HG03039 (cell line): Measurements from ENCODE around the gene SRGAP3.

Experiments used
- ATAC-seq: cut with Tn5 transposase; IDR thresholded peaks from one replicate; pipeline ENCODE4 v1.9.1; 2021; ENCODE audit warnings: mild to moderate bottlenecking, moderate library complexity; ENCODE audit not compliant: unreplicated experiment

Gene SRGAP3

GRCh38 chr3:8976540-8977182, 272.8 kb downstream of the SRGAP3 start:
- no peak for ATAC-seq

DNA sequence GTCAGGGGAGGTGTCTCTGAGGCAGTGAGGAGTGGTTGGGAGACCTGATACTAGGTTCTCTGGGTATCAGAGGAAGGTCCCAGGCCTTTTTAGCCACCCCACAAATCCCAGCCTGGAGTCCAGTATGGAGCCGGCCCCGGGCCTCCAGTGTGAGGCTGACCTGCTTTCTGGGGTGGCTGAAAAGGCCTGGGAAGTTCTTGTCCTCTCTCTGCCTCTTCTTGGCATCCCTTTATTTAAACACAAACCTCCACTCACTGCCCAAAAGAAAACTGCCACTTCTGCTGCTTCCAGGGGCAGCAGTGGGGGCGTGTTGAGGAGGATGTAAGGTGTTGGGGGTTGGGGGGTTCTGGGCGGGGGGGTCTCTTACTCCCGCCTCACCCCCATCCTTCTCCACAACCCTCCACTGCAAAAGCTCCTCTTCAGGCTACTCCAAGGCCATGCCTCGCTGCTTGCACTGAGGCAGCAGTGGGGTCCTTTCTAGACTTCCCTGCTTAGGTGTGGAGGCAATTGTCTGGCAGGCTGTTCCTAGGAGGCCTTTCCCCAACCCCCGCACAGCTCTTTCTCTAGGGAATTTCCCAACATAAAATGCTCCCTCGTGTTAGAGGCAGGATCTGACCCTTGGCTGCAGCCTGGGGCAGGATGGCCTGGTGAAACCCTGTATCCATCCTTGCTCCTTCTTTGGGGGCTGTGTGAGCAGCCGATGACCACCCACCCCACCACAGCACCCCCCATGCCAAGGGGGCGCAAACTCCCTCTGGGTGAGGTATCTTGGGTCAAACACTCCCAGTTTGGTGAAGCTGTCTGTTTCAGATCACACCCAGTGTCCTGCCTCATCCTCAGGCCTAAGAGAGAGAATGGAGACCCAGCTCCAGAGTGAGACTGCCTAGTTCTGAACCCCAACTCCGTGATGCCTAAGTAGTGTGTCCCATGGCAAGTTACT, 274.1 kb downstream of the SRGAP3 start:
- no peak for ATAC-seq

- no peak for ATAC-seq
Observed at GRCh38 chr3:8974458-8974857, 275.0 kb downstream of the SRGAP3 start.

DNA sequence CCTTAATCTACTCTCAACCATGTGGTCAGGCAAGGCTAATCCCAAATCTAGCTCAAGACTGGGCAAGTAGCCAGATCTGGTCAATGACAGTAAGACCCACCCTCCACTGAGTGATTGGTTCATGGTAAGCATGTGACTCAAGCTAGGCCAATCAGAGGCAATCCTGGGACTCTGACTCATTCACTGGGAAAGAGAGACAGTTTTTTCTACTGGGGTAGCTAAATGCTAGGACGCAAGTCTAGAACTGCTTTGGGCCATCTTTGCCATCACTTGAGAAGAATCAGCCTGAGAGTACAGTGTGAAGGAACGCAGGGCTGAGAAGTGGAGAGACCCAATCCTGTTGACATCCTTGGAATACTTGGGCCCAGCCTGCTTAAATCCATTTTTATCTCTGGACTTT, 276.8 kb downstream of the SRGAP3 start:
- no peak for ATAC-seq

DNA sequence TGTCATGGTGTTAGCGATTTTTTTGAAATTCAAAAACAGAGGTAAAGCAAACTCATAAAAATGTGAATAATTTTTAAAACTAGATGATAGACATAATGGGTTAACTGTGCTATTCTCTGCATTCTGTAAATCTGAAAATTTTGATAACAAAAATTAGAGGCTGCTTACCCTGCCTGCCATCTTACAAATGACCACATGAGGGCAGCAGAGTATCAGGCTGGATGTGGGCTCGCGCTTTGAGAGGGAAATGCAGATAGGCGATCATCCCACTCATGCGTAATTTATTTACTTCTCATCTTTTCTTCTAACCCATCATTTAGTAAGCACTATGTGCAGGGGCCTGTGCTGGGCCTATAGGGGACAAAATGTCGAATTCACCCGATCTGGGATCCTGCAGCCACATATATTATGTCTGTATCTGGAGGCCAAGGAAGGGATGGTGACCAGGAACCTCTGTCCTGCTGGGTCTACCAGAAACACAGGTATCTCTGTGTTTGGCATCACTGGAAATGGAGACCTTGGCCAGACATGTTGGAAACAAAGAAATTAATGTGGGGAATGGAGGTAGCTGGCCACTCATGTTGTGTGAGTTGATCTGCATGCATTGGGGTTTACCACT, 278.4 kb downstream of the SRGAP3 start:
- ATAC-seq = no peak

- no peak for ATAC-seq
Observed at GRCh38 chr3:8969241-8969640, 280.2 kb downstream of the SRGAP3 start.

DNA sequence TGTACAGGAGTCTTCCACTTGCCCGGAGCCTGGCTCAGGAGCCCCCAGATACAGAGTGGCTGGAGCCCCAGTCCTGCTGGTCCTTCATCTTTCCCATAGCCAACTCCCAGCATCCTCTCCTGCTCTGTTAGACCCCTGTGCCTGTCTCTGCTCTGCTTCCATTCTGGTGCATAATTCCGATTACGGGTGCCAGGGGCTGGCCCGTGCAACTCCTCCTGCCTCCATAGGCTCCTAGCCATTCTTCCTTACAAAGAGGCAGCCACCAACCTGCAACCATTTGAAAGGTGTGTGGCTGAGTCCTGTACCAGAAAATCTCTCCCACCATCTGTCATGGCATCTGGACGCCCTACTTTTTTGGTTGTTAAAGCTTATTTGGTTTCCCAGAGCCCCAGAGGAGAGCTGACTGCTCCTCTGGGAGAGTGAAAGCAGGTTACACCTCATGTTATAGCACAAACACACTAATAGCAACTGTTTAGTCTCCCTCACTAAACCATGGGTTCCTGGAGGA, 281.0 kb downstream of the SRGAP3 start:
- no peak for ATAC-seq

- no peak for ATAC-seq
Observed at GRCh38 chr3:8967553-8967952, 281.9 kb downstream of the SRGAP3 start.

GRCh38 chr3:8966820-8967348, 282.6 kb downstream of the SRGAP3 start:
- ATAC-seq = no peak

DNA sequence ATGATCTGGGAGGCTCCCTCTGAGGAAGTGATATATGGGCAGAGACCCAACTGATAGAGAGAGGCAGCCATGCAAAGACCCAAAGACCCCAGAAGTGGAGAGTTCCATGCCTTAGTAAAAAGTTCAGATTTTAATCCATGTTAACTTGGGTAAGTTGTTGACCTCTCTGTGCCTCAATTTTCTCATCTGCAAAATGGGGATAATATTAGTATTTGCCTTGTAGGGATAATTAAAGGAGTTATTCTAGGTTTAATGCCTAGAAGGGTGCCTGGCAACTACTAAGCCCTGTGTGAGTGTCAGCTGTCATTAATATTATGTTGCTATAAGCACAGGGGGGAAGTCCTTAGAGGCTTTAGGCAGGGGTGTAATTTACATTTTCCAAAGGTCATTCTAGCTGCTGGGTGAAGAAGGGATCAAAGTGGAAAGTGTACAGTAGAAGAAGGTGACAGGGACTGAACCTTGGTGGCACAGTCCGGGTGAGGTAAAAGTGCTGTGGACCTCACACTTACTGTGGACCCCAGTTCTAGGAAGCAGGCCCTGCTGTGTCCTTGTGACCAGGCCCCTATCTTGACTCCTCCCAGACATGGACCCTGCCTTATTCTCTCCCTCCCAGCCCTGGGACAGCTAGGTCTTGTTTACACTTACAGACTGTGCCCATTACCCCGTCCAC, 283.2 kb downstream of the SRGAP3 start:
- ATAC-seq = no peak

DNA sequence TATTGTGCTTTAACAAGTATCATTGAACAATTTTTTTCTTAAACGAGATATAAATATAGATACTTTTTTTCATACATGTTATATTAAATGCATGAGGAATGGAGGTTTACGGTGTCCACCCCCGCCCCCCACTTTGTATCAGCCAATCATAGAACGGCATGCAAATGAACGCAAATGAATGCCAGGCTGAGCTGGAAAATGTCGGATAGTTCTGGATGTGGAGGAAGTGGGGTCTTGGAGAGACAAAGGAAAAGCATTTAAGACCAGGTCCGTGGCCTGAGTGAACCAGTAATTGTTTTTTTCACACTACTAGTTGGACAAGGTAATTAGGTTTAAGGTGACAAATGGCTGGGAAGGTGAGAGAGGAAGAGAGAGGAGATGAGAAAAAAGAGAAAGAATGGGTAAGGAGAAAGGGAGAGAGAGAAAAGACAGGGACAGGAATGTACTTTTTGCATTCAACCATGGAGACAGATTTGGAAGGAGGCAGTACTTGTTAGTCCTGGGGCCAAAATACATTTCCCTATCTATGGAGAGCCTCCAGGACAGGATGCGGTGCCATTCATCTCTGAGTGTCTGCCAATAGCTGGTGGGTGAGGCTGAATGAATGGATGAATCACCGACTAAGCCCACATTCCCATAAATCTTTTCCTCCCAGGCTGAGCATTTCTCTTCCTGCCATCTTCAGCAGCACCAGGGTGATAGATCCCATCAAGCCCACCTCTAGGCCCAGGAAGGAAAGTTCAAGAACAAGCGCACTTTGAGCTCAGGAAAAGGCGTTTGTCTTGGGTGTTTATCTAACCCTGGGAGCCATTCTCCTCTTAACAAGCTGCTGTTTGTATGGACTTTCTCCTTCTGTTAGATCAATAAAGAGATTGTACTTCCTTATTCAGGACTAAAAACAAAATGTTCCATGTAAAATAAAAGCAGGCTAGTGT, 284.7 kb downstream of the SRGAP3 start:
- no peak for ATAC-seq

GRCh38 chr3:8963137-8963853, 286.2 kb downstream of the SRGAP3 start, which contains the start of gene RAD18:
Gene RAD18 (minus strand): TSS chr3:8963472. CDS start chr3:8963385, 87 bp downstream.
- peak; percentile 93 for ATAC-seq

- ATAC-seq = no peak
Observed at GRCh38 chr3:8962226-8962861, 287.1 kb downstream of the SRGAP3 start.

DNA sequence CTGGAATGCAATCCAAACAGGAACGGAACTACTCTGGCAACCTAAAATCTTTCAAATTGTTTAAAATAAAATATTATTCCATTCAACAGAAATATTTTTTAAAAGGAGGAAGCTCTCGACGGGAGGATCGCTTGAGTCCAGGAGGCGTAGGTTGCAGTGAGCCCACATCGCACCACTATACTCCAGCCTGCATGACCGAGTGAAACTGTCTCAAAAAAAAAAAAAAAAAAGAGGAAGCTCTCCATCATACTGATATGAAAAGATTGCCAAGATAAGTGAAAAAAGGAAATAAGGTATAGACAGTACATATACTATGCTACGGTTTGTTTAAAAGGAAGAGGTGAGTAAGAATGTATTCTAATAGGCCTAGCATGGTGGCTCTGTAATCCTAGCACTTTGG, 289.8 kb downstream of the SRGAP3 start:
- ATAC-seq = no peak

- ATAC-seq = peak; percentile 75
Observed at GRCh38 chr3:8954938-8955763, 294.3 kb downstream of the SRGAP3 start.

- ATAC-seq = no peak
Observed at GRCh38 chr3:8953313-8953712, 296.1 kb downstream of the SRGAP3 start.

DNA sequence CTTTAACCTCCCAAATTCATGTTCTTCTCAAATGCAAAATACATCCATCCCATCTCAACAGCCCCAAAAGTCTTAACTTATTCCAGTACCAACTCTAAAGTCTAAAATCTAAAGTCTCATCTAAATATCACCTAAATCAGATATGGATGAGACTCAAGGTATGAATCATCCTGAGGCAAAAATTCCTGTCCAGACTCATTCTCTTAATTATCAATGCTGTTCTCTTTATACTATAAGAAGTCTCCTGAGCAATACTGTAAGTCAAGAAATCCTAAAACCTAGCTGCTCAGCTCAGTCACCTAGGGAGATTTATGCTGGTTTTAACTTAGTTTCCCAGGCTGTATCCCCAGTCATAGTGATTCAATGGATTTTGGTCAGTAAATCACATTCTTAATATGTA, 297.3 kb downstream of the SRGAP3 start:
- no peak for ATAC-seq
